Limb (tissue), 2 donors: Measurements from ENCODE around the gene OR2L5.

Experiments used
- DNase-seq, 2 donors: peaks; one replicate each; pipeline ENCODE4 v3.0.0-alpha.2; 2016; ENCODE audit errors: extremely low spot score in 2 of 2

The OR2L5 gene, protein sequence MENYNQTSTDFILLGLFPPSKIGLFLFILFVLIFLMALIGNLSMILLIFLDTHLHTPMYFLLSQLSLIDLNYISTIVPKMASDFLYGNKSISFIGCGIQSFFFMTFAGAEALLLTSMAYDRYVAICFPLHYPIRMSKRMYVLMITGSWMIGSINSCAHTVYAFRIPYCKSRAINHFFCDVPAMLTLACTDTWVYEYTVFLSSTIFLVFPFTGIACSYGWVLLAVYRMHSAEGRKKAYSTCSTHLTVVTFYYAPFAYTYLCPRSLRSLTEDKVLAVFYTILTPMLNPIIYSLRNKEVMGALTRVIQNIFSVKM

DNA sequence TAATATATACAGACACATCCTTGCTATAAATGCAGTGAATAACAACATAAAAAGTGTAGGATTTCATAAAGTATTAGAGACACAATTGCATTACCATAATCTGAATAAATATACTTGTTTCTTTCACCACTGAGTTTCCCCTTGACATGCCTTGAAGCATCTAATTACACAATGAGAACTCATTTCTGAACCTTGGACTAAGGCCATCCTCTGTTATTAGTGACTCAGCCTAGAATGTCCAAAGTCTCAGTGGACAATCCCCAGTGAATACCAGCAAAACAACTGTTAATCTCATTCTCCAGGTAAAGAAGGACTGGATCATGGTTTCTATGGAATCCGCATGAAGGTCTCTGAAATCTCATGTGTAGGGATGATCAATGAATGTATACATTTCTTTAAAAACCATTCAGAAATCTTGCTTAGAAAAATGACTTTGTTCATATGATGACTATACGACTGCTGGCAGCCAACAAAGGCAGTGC is at the start of gene OR2L5:
Gene OR2L5 (plus strand): TSS at position 432 of the 482 bp plus-strand sequence. CDS start 8,288 bp downstream, outside the sequence.
- DNase-seq, result no peak

DNA sequence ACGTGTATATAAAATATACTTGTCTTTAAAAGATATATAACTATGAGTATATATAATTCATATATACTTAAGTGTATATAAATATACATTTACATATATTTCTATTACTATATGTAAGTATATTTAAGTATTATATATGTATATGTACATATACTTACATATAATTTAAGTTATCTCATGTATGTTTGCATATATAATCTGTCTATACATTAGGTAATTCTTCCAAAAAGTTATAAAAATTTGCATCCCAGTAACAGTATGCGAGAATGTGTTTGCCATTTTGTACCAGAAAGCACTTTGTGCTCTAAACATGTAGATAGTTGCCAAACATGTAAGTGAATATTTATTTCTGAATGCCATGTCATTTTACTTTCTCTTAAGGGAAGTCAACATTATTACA is 48.5 kb upstream of the OR2L5 start, which contains the start of gene OR2AK2:
Gene OR2AK2 (plus strand): TSS at position 301 of the 400 bp plus-strand sequence. CDS start 144 bp downstream, outside the sequence.
- DNase-seq, result no peak

DNA sequence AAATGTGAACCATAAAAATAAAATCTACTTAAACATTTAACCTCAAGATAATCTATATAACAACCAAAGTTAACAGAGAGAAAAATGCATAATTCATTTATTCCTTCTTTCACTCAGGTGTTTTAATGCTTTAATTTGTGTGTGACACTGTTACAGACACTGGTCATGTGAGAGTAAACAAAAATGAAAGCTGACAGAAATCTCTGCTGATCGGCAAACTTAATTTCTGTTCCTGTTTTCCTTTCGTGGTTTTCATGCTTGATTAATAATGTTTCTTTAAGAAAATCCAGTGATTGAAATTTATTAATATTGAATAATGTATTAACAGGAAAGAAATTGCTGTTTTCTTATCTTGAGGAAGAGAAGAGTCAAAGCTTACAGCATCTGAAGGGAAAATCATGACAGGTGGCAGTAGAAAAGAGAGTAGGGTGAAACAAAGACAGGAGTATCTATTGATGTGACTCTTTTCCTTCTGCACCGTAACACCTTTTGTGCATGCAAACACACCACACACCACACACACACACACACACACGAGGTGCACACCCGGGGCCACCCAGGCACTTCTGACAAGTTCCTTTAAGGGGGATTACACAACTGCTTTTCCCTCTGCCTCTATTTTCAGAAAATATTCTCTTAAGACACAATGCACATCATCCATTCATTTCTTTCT is 46.8 kb upstream of the OR2L5 start:
- no peak for DNase-seq

DNA sequence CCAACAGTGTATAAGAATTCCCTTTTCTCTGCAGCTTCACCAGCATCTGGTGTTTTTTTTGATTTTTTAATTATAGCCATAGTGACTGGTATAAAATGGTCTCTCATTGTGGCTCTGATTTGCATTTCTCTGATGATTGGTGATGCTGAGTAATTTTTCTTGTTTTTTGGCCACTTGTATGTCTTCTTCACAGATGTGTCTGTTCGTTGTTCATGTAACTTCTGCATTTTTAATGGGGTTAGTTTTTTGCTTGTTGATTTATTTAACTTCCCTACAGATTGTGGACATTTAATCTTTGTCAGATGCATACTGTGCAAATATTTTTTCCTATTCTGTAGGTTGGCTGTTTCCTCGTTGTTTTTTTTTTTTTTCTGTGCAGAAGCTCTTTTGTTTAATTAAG is 20.5 kb upstream of the OR2L5 start:
- DNase-seq, result no peak

DNA sequence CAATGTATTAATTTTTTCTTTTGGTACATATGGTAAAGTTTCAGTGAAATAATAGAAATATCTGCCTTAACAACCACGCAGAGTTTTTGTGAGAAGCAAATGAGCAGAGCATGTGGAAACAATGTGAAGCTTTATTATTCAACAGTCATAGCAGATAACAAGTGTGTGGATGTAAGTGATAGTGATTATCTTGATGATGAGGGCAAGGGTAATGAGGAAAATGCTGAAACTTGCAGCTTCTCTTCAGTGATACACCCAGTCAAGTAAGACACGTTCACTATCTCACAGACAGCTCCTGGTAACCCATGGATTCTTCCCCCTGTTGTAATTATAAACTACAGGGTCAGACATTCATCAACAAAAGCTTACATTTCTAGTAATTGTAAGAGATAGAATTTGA is 14.6 kb upstream of the OR2L5 start:
- DNase-seq, result no peak

DNA sequence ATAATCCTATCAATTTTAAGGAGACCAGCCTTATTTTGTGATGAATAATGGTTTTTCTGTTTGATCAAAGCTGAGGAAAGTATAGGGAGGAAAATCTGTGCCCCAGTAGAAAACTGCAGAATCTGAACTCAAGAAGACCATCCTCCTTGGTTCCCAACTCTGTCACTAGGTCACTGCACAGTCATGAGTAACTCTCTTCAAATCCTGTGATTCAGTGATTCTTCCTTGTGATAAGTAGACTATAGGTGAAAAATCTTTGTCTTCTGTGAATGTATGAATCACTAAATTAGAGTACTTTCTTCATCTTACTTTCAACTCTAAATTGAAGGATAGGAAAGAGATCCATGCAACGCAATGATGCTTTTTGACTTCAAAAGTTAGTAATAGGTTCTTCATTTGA is 13.3 kb upstream of the OR2L5 start:
- no peak for DNase-seq

DNA sequence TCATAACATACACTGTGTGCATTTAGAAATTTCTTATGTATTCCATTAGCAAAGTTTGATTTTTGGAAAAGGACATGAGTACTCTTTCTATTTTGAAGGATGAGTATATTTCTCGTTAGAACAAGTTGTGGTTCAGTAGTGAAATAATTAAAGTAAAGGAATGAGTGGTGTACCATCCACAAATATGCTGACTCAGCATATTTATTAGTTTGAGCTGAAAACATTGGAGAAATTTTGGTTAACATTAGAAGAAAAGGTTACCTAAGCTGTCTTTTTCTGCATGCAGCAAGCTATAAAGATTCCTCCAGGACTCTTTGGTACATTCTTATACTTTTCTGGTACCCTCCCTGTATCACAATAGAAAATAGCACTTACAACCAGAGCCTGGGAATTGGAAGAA is 5.7 kb upstream of the OR2L5 start:
- DNase-seq, result no peak

DNA sequence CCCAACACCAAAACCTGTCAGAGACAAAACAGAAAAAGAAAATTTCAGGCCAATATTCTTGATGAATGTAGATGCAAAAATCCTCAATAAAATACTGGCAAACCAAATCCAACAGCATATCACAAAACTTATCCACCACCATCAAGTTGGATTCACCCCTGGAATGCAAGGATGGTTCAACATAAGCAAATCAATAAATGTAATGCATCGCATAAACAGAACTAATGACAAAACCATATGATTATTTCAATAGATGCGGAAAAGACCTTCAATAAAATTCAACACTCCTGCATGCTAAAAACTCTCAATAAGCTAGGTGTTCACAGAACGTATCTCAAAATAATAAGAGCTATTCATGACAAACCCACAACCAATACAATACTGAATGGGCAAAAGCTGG is 3.8 kb upstream of the OR2L5 start:
- DNase-seq, result no peak

DNA sequence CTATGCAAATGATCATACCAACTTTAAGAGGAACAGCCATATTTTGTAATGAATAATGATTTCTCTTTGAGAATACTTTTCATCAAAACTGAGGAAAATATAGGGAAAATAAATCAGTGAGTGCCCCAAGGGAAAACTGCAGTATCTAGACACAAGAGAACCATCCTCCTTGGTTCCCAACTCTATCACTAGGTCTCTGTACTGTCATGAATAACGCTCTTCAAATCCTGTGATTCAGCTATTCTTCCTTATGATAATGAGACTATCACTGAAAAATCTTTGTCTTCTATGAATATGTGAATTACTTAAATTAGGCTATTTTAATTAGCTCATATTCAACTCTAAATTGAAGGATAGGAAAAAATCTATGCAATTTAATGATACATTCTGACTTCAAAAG is 2.3 kb downstream of the OR2L5 start:
- no peak for DNase-seq

DNA sequence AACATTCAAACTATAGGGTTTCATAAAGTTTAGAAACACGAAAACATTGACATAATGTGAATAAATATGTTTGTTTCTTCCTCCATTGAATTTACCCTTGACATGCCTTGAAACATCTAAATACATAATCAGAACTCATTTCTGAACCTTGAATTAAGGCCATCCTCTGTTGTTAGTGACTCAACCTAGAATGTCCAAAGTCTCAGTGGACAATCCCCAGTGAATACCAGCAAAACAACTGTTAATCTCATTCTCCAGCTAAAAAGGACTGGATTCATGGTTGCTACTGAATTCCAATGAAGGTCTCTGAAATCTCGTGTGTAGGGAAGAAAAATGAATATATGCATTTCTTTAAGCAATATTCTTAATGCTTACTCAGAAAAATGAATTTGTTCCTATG is 16.3 kb downstream of the OR2L5 start, which contains the start of gene OR2L2:
Gene OR2L2 (plus strand): TSS at position 301 of the 400 bp plus-strand sequence. CDS start 8,198 bp downstream, outside the sequence.
- DNase-seq, result no peak

DNA sequence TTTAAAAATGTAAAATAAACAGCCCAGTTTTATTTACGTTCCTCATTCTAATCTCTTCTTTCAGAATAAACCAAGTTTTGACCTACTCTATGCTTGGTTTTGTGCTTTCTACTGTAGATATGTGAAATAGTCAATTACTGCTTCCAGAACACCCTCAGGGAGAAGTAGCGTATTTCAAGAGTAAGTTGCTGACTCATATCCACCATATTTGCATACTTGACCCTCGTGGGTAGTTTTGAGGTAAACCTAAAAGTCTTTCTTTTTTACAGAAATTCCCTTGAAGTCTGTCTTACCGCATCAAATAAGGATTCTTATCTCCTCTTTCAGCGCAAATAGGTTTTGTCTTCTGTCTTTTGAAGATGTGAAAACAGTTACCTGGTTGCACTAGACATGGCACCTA is 31.7 kb downstream of the OR2L5 start:
- DNase-seq, result no peak

DNA sequence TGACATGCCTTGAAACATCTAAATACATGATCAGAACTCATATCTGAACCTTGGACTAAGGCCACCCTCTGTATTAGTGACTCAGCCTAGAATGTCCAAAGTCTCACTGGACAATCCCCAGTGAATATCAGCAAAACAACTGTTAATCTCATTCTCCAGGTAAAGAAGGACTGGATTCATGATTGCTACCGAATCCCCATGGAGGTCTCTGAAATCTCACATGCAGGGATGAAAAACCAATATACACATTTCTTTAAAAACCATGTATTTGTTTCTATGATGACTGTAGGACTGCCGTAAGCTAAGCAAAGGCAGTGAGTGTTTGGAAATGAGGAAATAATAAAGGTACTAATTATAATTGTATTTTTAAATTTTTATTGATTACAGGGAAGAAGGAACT is 33.1 kb downstream of the OR2L5 start, which contains the start of gene OR2L3:
Gene OR2L3 (plus strand): TSS at position 301 of the 400 bp plus-strand sequence. CDS start 13,846 bp downstream, outside the sequence.
- no peak for DNase-seq

DNA sequence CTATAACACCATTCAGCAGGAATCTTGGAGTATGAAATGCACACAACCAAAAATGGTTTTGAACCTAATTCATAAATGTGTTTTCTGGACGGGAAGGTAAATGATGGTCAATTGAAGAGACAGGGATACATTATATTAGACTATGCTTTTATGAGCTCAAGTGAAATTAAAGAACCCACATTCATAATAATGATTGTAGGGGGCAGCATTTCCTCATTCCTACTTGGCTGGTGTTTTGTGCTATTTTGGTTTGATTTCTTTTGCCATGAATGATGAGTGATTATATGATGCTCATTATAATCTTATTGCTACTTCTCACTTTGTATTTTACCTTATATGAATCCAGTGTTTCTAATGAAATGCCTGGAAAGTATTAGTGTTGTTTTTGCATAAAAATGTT is 33.5 kb downstream of the OR2L5 start:
- DNase-seq, result no peak

DNA sequence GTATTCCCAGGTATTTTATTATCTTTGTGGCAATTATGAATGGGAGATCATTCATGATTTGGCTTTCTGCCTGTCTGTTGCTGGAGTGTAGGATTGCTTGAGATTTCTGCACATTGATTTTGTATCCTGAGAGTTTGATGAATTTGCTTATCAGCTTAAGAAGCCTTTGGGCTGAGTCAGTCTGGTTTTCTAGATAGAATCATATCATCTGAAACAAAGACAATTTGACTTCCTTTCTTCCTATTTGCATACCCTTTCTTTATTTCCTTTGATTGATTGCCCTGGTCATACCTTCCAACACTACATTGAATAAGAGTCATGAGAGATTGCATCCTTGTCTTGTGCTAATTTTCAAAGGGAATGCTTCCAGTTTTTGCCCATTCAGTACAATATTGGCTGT is 41.2 kb downstream of the OR2L5 start:
- DNase-seq, result no peak

DNA sequence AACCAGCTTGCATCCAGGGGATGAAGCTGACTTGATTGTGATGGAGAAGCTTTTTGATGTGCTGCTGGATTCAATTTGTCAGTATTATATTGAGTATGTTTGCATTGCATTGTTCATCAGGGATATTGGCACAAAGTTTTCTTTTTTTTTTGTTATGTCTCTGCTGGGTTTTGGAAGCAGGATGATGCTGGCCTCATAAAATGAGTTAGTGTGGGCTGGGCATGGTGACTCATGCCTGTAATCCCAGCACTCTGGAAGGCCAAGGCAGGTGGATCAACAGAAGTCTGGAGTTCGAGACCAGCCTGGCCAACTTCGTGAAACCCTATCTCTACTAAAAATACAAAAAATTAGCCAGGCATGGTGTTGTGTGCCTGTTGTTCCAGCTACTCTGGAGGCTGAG is 41.8 kb downstream of the OR2L5 start:
- no peak for DNase-seq

DNA sequence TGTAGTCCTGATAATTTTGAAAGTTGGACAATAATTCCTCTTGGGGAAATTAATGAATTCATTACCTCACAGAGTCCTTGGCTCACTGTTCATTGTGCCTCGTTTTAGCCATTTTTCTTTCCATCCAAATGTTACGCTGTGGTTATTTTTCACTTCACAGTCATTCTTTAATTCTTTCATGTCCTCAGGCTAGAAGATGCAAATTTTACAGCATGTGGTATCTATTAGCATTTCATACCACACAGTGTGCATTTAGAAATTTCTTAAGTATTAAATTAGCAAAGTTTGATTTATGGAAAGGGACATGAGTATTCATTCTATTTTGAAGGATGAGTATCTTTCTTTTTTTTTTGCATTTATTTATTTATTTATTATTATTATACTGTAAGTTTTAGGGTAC is 51.6 kb downstream of the OR2L5 start:
- DNase-seq, result no peak

DNA sequence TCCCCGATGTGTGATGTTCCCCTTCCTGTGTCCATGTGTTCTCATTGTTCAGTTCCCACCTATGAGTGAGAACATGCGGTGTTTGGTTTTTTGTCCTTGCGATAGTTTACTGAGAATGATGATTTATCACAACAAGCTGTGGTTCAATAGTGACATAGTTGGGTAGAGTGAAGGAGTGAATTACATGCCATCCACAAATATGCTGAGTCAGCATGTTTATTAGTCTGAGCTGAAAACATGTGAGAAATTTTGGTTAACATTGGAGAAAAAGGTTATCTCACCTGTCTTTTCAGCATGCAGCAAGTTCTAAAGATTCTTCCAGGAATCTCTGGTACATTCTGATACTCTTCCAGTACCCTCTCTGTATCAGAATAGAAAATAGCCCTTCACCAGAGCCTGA is 52.1 kb downstream of the OR2L5 start:
- no peak for DNase-seq
